Endothelial cell (in vitro differentiated cells): Measurements from ENCODE around the gene ATG7. TPM values are rescaled to one million over a fixed set of nuclear protein-coding genes. Genes with fewer than 3 reads are reported as not detected.

ENCODE experiments used
- DNase-seq: peaks from one replicate; pipeline ENCODE4 v3.0.0; 2021; ENCODE audit warnings: low spot score
- H3K27ac Mint-ChIP-seq: one replicate; pipeline ENCODE4 v1.8.0; 2021; ENCODE audit warnings: mixed read lengths, inconsistent platforms; ENCODE audit not compliant: unreplicated experiment
- H3K27me3 Mint-ChIP-seq: one replicate; pipeline ENCODE4 v1.8.0; 2021; ENCODE audit warnings: mild to moderate bottlenecking, moderate library complexity, mixed read lengths, inconsistent platforms; ENCODE audit not compliant: unreplicated experiment
- H3K36me3 Mint-ChIP-seq: one replicate; pipeline ENCODE4 v1.8.0; 2021; ENCODE audit warnings: mild to moderate bottlenecking, low read depth, mixed read lengths, inconsistent platforms; ENCODE audit not compliant: unreplicated experiment
- H3K4me1 Mint-ChIP-seq: one replicate; pipeline ENCODE4 v1.8.0; 2021; ENCODE audit warnings: mild to moderate bottlenecking, mixed read lengths, inconsistent platforms; ENCODE audit not compliant: unreplicated experiment
- H3K4me3 Mint-ChIP-seq: one replicate; pipeline ENCODE4 v1.8.0; 2021; ENCODE audit warnings: mild to moderate bottlenecking, mixed read lengths, inconsistent platforms; ENCODE audit not compliant: unreplicated experiment
- H3K9me3 Mint-ChIP-seq: one replicate; pipeline ENCODE4 v1.8.0; 2021; ENCODE audit warnings: mixed read lengths, inconsistent platforms; ENCODE audit not compliant: unreplicated experiment
- CTCF ChIP-seq: fragments of 200-600 bp; sonication (generic); IDR thresholded peaks from one replicate; pipeline ENCODE4 v1.5.0; 2021; ENCODE audit warnings: antibody characterized with exemption; ENCODE audit not compliant: unreplicated experiment
- total RNA-seq: library from RNA; stranded (reverse); fragmentation: NEBNext Ultra II Directional; extraction: Animal tissue kit (Norgen Biotek cat#: 25700); gene quantifications from one replicate; pipeline ENCODE4 v1.2.1, GENCODE V29; 2021; ENCODE audit not compliant: unreplicated experiment

Gene ATG7
- total RNA-seq, 1 donor from 2014 or later = 30.6 TPM

- Mint-ChIP-seq H3K36me3 (no peaks in the 10 kb centered on the region), H3K9me3 (no peaks in the 10 kb centered on the region), H3K4me3 (no peak overlapping the region), H3K27me3 (peaks cover 2% of the 10 kb centered on the region), H3K4me1 (peaks cover 13% of the 10 kb centered on the region), H3K27ac (no peak overlapping the region)
- no peak for TF ChIP-seq CTCF
- no peak for DNase-seq
Measured at GRCh38 chr3:11452312-11452711, 180.1 kb downstream of the ATG7 start.

GRCh38 chr3:11452885-11453847 lies 181.0 kb downstream of the ATG7 start:
- Mint-ChIP-seq H3K4me3 (no peak overlapping the region), H3K9me3 (no peaks in the 10 kb centered on the region), H3K36me3 (no peaks in the 10 kb centered on the region), H3K27ac (peak overlapping the region; percentile 78), H3K27me3 (peaks cover 2% of the 10 kb centered on the region), H3K4me1 (peaks cover 10% of the 10 kb centered on the region)
- TF ChIP-seq CTCF = no peak
- DNase-seq = no peak

DNA sequence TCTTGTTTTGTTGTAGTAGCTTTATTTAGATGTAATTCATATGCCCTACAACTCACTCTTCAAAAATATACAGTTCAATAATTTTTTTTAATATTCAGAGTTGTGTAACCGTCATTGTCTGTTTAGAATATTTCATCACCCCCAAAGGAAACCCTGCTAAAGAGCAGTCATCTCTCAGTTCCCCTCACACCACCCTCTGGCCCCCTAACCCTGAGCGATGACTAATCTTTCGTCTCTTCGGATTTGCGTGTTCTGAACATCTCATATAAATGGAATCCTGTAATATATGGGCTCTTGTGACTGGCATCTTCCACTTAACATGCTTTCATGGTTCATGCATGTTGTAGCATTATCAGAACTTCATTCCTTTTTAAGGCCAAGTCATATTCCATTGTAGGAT lies 183.8 kb downstream of the ATG7 start:
- no peak for TF ChIP-seq CTCF
- Mint-ChIP-seq H3K36me3 (no peaks in the 10 kb centered on the region), H3K4me1 (peaks cover 10% of the 10 kb centered on the region), H3K9me3 (no peaks in the 10 kb centered on the region), H3K27me3 (peaks cover 4% of the 10 kb centered on the region), H3K27ac (no peak overlapping the region), H3K4me3 (no peak overlapping the region)
- no peak for DNase-seq

DNA sequence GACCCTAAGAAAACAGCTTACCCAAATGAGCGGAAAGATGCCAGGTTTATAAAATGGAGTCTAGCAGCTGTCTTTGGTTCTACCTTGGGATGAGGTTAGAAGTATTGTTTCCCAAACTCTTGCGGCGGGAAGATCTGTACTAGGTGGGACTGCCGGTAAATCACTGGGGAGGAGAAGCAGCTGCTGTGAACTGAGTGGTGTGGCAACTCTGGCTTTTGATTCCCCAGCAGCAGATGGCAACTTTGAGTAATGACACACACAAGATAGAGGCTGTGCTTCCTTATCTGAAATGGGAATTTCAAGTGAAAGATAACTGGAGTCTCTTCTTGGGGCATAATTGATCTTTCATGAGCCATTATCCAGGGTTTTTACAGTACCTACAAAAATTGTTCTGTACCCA lies 184.9 kb downstream of the ATG7 start:
- peaks cover 10% of the 10 kb centered on the region for H3K4me1 Mint-ChIP-seq
- H3K27ac Mint-ChIP-seq = no peak overlapping the region
- TF ChIP-seq CTCF = no peak
- no peak for DNase-seq
- no peak overlapping the region for H3K4me3 Mint-ChIP-seq
- no peaks in the 10 kb centered on the region for H3K9me3 Mint-ChIP-seq
- H3K27me3 Mint-ChIP-seq = peaks cover 4% of the 10 kb centered on the region
- no peaks in the 10 kb centered on the region for H3K36me3 Mint-ChIP-seq

- H3K36me3 Mint-ChIP-seq = no peaks in the 10 kb centered on the region
- no peaks in the 10 kb centered on the region for H3K9me3 Mint-ChIP-seq
- H3K4me1 Mint-ChIP-seq = no peaks in the 10 kb centered on the region
- H3K27ac Mint-ChIP-seq = no peak overlapping the region
- no peak overlapping the region for H3K4me3 Mint-ChIP-seq
- DNase-seq = no peak
- H3K27me3 Mint-ChIP-seq = peaks cover 4% of the 10 kb centered on the region
- no peak for TF ChIP-seq CTCF
Measured at GRCh38 chr3:11459186-11459824, 187.1 kb downstream of the ATG7 start.
